Measurements from ENCODE around the gene TNFRSF4.

DNA sequence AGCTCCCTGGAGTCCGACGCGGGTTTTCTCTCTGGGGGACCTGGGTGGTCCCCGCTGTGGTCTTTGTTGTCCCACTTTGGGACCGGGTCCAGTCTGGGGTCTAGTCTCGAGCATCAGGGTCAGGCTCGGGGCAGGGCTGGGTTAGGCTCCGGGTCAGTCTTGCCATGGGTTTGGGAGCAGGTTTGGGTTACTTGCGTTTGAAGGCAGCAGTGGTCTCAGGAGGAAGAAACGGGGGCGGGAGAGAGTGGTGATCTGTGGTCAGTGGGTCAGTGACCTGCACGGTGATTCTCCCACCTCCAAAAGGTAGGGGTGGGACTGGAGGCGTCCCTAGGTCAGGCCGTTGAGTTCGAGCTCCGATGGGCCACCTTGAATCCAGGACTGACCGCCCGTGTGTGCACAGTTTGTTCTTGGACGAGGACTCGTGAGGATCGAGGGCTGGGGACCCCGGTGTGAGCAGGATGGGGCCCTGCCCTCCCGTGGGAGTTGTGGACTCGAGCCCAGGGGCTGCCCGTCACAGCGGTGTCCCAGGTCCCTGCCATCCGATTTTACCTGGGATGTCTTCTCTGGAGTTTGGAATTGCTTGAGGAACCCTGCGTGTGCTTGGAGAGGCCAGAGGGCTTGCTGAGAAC, 20.3 kb upstream of the TNFRSF4 start:
- TF ChIP-seq, protein P1, sequence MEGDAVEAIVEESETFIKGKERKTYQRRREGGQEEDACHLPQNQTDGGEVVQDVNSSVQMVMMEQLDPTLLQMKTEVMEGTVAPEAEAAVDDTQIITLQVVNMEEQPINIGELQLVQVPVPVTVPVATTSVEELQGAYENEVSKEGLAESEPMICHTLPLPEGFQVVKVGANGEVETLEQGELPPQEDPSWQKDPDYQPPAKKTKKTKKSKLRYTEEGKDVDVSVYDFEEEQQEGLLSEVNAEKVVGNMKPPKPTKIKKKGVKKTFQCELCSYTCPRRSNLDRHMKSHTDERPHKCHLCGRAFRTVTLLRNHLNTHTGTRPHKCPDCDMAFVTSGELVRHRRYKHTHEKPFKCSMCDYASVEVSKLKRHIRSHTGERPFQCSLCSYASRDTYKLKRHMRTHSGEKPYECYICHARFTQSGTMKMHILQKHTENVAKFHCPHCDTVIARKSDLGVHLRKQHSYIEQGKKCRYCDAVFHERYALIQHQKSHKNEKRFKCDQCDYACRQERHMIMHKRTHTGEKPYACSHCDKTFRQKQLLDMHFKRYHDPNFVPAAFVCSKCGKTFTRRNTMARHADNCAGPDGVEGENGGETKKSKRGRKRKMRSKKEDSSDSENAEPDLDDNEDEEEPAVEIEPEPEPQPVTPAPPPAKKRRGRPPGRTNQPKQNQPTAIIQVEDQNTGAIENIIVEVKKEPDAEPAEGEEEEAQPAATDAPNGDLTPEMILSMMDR (conservative IDR thresholded peaks at IDR 0.05; ENCODE audit: low read length), result no peak
- no peak for TF ChIP-seq EZH2phosphoT487 (IDR thresholded peaks at IDR 0.05; ENCODE audit: borderline replicate concordance)

Measured in Loucy (cell line).